Measurements from ENCODE around the gene FIBIN.

- TF ChIP-seq CTCF (IDR thresholded peaks at IDR 0.05; ENCODE audit: poor library complexity) = no peak
- TF ChIP-seq EZH2 (IDR thresholded peaks at IDR 0.05; ENCODE audit: borderline replicate concordance) = no peak
Observed at GRCh38 chr11:26985470-26985869, 8.4 kb upstream of the FIBIN start.

Data from hepatocyte (in vitro differentiated cells).